GM23248 (cell line): Measurements from ENCODE around the gene OR6C4.

ENCODE experiments used
- EZH2 ChIP-seq: fragments of 200-600 bp; sonication (generic); IDR thresholded peaks from 2 replicates; pipeline ENCODE4 v1.6.1; 2018; ENCODE audit warnings: antibody characterized with exemption, mild to moderate bottlenecking; ENCODE audit not compliant: insufficient read depth, poor library complexity, severe bottlenecking
- EZH2phosphoT487 ChIP-seq: fragments of 200-600 bp; sonication (generic); IDR thresholded peaks from 2 replicates; pipeline ENCODE4 v1.6.1; 2018; ENCODE audit warnings: antibody characterized with exemption, moderate library complexity, mild to moderate bottlenecking, low read depth; ENCODE audit not compliant: insufficient read depth

GRCh38 chr12:55515696-55516095 lies 33.7 kb upstream of the OR6C4 start:
- TF ChIP-seq EZH2phosphoT487 = no peak
- no peak for TF ChIP-seq EZH2
